ENCODE data around the gene MANBA.

MANBA gene

DNA sequence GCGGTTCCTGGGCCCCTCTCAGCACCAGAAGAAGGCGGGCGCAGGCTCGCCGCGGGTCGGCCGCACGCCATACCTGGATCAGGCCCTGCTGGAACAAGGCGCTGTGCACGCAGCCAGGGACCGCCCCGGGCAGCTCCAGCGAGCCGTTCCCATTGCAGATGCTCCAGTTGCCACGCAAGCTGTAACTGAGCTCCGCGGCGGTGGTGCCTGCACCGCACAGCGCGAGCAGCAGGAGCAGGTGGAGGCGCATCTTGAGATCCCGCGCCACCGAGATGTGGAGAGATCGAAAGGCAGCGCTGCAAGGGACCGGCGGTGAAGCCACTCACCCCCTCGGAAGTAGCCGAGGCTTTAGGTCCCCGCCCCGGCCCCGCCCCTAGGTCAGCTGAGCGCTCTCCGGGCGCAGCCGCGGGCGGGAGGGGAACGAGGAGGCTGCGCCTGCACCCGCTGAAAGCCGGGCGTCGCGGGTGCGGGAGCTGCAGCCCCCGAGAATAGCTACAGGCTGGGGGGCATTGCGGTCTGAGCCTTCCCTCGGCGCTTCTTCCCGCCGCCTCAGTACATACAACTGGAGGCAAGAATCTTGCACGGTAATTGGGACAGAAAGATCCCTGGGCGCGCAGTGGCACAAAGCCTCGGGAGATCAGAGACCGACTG lies at the start of gene MANBA:
MANBA (minus strand) TSS at position 324 of the 651 bp plus-strand sequence; CDS start at position 250, 74 bp downstream.
- DNase-seq (ENCODE audit: low spot score), result peak; percentile 87

DNA sequence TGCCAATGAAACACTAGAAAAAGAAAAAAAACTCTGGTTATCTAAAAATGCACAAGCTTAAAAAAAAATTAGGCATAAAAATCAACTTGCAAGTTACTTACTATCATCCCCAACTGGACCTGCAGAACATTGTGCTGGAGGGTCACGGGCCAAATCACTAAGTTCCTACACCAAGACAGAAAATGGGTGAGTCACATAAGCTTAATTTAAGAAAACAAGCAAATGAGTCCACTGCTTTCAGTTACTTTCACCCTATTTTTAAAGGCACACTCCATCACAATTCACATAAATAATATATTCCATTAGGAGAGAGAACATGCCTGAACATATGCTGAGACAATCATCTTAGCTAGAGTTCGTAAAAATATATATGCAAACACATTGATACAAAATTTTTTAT lies 48.9 kb upstream of the MANBA start:
- no peak for DNase-seq (ENCODE audit: low spot score)

DNA sequence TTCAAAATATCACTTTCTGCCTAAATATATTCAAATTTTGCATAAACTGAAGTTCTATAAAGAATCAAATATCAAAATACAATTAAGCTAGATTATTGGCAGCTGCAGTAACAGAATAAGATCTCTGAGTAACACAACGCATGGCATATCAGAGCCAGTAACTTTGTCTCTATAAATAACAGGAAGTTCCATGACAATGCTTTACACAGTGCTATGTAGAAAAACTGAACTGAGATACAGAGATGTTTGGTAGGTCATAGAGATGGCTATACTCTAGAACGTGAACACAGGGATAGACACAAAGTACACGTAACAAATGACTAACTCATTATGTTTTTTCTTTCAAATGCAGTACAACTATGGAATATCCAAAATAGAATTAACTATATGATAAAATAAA lies 48.4 kb upstream of the MANBA start:
- no peak for DNase-seq (ENCODE audit: low spot score)

DNA sequence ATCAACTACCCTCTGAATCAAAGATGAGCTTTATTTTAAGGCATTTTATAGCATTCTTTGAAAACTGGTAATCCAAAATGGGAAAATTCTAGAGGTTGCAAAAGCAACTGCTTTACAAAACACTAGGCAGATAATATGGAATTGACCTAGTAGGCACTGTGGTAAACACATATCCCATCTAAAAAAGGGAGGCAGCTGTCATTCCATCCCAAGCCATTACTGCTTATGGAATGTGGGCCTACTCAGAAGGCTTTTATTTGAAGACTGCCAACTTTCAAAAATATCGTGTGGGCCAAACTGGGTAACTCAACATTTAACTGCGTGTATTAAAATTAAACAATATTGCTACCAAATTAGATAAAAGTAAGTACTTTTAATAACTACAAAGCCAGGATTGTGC lies 47.2 kb upstream of the MANBA start:
- DNase-seq (ENCODE audit: low spot score), result no peak

DNA sequence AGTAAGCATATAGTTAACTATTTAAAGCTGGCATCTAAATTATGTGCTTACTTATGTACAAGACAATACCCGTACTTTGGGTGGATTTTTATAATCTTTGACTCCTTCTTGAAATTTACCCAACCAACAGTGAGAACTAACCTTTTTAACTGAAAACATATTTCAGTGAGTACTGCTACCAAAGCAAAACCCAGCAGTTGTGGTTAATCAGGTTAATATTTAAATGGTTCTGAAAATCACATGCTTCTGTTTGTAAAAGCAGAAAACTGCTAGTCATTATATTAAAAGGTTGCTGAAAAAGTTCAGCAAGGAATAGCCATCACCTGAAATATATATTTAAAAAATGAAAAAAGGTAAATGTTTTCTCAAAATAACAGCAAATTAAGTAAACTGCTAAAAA lies 46.6 kb upstream of the MANBA start:
- no peak for DNase-seq (ENCODE audit: low spot score)

DNA sequence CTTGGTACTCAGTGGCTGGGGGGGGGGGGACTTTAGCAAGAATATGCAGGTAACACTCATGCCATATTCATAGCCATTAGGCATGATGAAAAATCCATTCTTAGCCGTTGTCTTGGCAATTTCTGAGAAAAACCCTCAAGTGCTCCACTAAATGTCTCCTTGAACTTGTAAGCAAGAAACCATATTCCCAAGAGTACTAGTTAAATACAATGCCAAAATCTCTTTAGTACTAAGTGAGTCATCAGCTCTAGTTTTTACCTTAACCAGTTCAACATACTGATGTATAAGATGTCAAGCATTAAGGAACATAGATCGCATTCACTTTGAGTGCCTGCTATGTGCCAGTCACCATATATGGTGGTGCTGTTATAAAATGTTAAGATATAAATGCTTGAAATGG lies 39.0 kb upstream of the MANBA start:
- no peak for DNase-seq (ENCODE audit: low spot score)

DNA sequence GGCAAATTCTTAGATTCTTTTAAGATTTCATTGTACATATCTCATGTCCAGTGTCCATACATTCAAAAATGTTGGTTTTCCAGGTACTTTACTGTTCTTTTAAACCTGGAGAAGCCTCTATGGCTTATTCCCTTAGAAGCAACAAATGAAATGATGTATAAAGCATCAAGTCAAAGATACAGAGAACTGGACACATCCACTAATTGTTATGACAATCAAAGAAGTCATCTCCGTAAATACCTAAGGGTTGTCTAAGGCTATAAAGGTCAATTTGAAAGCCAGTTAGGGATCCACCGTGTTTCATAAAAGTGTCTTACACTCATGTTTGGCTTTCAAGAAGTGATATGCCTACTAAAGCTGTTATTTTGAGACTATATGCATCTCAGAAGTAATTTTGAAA lies 34.2 kb upstream of the MANBA start:
- no peak for DNase-seq (ENCODE audit: low spot score)

DNA sequence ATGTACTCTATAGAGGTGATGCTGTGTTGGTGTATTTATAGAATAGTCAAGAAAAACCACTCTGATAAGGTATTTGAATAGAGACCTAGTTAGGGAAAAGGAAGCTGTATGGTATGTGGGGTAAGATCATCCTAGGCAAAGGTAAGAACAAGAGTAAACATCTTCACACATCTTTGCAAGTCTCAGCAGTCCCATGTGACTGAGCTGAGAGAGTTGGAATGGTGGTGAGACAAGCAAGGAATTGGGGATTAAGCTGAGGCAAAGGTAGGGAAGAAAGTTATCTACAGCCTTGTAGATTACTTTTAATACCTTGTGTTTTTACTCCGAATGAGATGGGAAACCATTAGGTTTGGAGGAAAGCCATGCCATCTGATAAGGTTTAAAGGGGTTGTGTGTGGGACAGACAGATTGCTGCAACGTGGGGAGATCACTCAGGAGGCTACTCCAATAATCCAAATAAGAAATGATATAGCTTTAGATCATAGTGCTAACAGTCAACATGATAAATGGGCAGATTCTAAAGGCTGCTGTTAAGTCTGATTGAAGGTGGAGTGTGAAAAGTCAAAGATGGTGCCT lies 31.7 kb upstream of the MANBA start:
- no peak for DNase-seq (ENCODE audit: low spot score)

DNA sequence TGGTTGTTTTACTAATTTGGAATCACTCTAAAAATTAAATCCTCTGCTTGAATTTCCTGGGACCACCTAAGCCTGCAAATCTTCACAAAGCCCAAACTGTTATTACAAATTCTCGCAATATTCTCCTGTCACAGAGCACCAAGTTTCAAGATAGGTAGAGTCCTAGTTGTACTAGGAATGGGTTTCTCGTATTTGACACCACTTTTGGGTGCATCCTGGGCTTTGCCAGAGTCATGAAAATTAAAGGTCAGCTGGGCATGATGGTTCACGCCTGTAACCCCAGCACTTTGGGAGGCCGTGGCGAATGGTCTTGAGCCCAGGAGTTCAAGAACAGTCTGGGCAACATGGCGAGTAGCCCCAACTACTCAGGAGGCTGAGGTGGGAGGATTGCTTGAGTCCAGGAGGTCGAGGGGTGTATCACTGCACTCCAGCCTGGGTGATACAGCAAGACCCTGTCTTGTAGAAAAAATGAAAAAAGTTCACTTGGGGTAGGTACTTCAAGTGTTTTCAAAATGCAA lies 30.6 kb upstream of the MANBA start:
- DNase-seq (ENCODE audit: low spot score), result no peak

DNA sequence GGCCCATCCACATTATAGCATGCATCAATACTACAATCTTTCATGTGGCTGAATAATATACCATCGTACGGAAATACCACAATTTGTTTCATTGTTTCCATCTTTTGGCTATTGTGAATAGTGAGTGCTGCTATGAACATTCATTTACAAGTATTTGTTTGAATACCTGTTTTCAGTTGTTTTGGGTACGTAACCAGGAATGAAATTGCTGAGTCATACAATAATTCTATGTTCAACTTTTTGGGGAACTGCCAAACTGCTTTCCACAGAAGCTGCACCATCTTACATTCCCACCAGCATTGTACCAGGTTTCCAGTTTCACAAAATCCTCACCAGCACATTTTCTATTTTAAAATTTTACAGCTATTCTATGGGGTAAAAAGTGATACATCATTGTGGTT lies 28.5 kb upstream of the MANBA start:
- DNase-seq (ENCODE audit: low spot score), result no peak

DNA sequence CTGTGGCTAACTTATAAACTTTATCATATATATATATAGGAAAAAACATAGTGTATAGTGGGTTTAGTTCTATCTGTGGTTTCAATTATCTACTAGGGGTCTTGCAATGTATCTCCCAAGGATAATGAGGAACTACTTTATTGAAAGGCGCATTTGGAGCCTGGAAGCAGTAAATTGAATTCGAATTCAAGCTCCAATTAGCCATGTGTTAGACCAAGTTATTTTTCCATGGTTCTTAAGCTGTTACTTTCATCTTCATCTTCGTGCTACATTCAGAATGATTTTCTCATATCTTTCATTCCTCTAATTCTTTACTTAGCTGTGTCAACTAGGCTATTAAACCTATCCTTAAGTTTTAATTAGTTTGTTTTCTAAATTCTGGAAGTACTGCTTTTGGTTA lies 27.2 kb upstream of the MANBA start:
- no peak for DNase-seq (ENCODE audit: low spot score)

DNA sequence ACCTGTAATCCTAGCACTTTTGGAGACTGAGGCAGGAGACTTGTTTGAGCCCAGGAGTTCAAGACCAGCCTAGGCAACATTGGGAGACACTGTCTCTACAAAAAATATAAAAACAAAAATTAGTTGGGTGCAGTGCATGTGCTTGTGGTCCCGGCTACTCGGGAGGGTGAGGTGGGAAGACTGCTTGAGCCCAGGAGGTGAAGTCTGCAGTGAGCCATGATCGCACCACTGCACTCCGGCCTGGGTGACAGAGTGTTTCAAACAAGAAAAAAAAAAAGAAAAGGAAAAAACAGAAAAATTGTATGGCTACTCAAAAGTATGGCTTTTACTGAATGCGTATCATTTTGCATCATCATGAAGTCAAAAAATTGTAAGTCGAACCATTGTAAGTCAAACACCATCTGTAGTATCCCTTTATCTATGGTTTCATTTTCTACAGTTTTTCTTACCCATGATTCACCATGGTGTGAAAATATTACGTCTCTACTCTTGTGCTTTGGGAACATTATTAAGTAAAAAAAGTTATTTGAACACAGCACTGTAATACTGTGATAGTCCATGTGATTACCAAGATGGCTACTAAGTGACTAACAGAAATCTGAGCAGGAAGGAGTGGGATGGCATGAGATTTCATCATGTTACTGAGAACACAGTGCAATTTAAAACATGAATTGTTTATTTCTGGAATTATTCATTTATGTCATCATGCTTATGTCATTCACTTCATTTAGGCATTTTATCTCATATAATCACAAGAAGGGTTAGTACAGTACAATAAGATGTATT lies 26.5 kb upstream of the MANBA start:
- no peak for DNase-seq (ENCODE audit: low spot score)

DNA sequence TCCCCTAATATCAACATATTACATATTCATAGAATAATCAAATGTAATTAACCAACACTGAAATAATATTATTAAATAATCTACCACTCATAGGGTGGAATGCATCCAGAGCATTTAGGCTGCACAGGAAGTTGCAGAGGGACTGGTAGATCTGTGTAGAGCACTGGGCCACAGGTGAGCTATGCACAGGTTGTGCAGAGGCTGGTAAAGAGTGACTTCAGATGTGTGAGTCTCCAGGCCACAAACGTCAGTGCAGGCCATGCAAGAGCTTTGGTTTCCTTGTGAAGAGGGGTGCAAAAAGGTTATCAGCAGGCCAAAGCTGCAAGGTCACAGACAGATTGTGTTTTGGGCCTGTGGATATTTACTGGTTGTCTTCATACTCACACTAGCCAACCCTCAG lies 25.5 kb upstream of the MANBA start:
- no peak for DNase-seq (ENCODE audit: low spot score)

DNA sequence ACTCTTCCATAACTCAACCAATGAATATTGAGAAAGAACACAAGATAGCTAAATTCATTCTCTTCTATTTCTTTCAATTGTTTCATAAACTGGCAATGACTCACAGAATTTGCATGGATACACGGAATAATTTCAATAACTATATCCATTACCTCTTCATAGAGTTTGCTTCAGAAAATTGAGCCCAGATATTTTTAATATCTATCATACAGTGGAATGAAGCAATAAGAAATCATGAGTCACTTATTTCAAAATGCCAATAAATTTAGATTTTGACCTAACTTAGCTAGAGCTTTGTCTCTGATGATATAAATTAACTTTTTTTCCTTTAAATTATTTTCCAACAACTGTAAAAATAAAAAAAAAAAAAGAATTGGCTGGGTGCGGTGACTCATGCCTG lies 22.2 kb upstream of the MANBA start:
- no peak for DNase-seq (ENCODE audit: low spot score)

DNA sequence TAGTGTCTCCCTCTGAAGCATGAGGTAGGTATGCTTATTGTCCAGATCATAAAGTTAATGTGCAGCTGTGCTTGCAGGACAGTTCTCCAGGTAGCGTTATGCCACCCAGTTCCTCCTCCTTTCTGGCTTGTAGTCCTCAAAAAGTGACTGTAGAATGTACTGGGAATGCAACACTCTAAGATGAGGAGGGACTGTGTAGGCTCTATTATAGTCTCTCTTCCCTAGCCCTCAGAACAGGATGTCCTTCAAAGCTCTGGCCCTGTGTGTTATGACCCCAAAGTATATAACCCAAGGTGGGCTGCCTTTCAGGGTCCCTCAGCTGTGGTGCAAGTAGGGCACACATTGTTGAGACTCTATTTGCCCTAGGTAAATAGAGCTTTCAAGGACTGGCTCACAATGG lies 20.8 kb upstream of the MANBA start:
- no peak for DNase-seq (ENCODE audit: low spot score)

DNA sequence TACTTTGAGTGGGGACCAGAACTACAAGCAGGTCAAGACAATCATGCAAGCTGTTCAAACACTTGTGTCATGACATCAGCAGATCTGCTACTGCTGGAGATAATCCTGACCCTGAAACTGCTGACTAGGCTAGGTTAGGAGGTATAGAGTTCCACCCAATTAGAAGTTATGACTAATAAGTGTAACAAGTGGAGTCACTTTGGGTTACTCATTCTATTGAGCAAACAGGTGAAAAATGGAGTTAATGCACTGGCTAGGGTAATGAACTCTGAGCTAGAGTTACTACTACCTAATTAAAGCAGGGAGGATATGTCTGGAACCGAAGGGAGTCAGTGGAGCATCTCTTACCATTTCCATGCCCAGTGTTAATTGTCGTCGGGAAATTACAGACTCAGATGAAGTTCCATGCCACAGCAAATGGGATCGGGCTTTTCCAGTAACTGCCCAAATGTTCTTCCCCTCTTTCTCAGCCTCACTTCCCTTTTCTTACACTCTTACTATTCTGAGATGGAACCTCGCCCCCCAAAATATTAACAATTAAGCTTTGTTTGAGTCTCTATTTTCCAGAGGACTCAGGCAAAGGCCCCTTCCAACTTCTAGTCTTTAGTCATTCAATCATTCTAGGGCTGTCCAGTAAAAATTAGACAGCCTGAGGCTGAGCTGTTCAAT lies 19.8 kb upstream of the MANBA start:
- DNase-seq (ENCODE audit: low spot score), result no peak

DNA sequence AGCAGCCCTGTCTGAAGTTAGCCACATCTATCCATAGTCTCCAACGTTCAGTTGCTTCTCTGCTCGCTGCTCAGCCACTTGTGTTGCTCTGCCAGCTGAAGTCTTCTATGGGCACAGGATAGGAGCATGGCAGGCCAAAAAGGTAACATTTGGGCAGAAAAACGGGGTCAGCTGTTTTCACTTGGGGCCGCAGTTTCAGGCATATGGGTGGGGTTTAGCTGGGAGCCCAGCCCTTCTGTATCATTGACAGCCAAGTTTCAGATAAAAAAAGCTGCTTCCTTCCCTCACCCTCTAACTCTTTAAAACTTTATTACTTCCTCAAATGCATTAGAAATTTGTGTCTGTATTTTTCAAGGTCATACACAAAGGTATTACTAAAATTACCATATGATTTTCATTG lies 18.4 kb upstream of the MANBA start:
- DNase-seq (ENCODE audit: low spot score), result no peak

DNA sequence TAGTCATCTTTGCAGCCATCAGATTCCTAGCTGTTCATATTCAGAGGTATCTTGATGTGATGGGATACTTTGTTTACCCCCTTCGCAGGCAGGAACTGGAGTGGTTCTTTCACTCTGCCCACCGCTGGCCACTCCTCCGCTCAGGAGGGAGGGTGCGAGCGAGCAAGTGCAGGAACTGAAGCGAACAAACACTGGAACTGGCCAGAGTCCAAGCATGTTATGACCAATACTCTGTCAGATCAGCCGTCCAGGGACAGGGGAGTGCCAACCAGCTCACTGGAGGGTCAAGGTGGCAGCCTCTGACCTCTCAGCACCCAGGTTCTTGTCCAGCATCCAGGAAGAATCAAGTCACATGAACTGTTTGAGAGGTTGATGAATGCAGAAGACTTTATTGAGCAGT lies 18.0 kb upstream of the MANBA start:
- DNase-seq (ENCODE audit: low spot score), result peak; percentile 48

DNA sequence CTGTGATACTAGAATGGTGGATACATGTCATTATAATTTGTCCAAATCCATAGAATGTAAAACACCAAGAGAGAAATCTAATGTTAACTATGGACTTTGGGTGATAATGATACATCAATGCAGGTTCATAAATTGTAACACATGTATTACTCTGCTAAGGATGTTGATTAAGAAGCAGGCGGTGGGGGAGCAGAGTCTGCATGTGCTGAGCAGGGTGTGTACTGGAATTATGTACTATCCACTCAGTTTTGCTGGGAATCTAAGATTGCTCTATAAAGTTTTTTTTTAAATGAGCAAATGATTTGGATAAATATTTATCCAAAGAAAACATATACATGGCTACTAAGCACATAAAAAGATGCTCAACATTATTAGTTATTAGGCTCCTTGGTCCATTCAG lies 15.0 kb upstream of the MANBA start:
- no peak for DNase-seq (ENCODE audit: low spot score)

DNA sequence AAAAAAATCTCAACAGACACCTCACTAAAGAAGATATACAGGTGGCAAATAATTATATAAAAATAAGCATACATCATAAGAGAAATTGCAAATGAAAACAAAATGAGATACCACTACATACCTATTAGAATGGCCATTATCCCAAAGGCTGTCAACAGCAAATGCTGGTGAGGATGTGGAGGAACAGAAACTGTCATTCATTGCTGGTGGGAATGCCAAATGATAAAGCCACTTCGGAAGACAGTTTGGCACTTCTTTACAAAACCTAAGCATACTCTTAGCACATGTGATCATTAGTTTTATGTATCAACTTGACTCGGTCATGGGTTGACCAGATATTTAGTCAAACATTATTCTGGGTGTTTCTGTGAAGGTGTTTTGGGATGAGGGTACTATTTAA lies 13.5 kb upstream of the MANBA start:
- no peak for DNase-seq (ENCODE audit: low spot score)

DNA sequence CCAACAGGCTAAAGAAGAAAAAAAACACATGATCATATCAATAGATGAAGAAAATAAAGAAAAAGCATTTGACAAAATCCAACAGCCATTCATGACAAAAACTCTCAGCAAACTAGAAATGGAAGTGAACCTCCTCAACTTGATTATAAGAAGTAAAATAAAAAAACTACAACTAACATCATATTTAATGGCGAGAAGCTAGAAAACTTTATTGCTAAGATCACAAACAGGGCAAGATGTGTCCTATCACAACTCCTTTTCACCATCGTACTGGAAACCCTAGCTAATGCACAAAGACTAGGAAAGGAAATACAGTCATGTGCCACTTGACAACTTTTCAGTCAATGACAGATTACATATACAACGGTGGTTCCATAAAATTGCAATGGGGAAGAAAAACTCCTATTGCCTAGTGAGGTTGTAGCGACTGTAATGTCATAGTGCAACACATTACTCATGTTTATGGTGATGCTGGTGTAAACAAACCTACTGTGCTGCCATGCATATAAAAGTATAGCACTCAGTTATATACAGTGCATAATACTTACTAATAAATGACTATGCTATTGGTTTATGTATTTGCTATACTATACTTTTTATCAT lies 12.1 kb upstream of the MANBA start:
- DNase-seq (ENCODE audit: low spot score), result no peak

DNA sequence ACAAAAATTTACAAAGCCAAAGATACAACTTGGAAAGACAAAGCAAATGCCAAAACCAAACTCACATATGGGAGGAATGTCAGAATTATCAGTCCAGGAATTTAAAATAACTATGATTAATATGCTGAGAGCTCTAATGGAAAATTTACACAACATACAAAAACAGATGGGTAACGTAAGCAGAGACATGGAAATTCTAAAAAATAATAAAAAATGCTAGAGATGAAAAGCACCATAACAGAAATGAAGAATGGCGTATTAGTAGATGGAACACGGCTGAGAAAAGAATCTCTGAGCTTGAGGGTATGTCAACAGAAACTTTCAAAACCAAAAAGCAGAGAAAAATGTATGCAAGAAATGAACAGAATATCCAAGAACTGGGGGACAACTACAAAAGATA lies 4.1 kb upstream of the MANBA start:
- no peak for DNase-seq (ENCODE audit: low spot score)
